NCI-H82 (cell line): ENCODE measurements around the gene UBE2U.
A peak's percentile ranks its signal among the peaks of the same experiment; 100 is the strongest.
"Not testable (repeated sequence)": the region's sequence is repeated elsewhere in the genome, so short reads cannot be mapped to it uniquely, and the experiment has no call there.

Experiments used
- DNase-seq: peaks from one replicate; lab custom pipeline; 2025; lab: John Stamatoyannopoulos, UW

UBE2U gene

DNA sequence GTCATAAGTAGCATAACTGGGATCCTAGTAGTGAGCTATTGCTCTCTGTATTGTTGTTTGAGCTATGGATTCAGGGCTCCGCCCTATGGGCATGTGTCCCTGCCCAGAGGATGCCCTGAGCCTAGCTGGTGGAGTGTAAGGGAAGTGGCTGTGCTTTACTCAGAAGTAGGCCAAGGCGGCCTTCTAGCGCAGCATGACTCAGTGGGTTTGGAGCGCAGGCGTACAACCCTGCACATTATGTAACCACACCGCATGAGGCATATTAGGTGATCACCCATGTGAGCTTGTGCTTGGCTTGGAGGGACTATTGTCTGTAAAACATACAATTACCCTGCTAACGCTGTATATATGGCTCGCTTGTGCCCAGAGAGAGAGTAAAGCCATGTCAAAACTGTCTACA lies 11.1 kb upstream of the UBE2U start:
- no peak for DNase-seq

DNA sequence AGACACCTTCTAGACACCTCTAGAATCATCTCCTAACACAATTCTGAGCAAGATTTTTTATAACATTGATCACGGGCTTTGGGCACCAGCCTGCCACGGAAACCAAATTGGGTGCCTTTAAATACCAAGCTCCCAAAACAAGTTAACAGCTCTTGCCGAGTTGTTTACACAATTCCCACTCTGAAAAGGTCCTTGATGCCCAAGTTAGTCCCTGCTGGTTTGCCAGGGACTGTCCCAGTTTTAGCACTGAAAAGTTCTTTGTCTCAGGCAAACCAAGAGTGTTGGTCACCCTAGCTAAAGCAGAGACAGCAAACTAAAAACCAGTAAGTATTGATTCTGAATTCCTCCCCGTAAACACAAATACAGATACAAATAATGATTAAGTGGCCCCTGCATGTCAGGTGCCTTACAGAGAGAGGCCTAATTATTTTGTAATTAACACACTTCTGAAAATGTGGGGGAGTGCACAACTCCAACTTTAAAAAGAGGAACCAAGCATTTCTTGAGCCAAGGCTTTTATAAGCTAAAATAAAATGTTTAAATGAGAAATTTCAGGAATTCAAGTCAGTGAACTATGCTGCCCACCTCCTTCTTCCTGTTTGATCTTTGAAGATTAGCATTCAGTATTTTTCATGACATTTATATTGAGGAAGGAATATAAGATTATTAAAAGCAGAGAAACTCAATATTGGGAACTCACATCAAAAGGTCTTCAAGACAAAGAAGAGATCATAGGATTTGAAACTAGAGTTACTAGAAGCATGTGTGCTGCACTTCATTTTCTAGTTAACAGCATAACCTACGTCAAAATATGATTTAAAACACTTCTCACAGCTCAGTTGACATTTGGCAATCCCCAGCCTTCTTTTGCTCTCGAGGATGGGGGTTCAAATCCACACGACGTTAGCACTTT lies 9.0 kb upstream of the UBE2U start:
- no peak for DNase-seq

DNA sequence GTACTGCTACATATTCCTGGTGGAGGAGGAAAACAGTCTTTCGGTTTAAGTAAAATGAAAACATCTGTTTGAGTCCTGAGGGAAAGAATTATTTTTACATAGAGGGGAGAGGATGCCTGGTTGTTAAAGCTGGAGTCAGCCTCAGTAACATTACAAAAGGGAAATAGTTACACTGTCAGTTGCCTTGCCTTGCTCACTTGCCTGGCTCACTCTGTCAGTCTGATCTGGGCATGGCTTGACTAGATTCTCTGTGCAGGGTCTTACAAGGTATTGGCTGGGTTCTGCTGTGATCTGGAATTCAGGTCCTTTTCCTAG lies 8.4 kb upstream of the UBE2U start:
- no peak for DNase-seq

DNA sequence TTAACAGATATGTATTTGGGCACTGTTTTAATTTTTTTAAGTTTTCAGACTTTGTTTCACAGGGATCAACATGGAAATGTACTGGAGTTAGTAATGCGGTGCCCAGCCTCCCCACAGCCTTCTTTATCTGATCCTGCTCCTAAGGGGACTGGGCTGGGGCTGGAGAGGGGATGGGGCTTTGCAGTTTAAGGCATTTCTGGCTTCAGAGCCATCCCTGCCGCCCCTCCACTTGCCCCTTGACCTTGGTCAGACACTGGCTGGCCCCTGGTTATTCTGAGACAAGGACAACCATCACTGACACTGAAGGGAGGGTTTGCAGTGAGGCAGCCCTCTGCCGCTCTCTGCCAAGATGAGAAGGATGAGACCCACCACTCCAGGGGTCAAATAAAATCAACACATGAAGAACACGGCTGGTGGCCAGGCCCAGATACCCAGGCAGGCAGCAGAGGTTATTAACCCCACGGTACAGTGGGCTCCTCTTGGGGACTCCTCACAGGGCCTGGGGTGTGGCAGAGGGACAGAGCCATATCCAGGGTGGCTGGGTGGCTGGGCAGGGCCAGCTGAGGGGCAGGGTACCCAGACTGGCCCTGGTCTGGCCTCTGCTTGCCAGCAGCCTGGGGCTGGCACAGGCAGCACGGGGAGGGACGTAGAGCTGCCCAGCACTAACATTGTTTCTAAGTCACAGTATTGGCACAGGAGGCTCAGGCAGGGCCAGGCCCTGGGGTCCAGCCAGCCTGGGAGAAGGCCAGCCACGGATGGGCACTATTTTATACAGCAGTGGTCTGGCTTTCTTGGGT lies 7.2 kb upstream of the UBE2U start:
- DNase-seq = no peak

GRCh38 chr1:64197076-64197475 lies 6.3 kb upstream of the UBE2U start:
- peak; percentile 21 for DNase-seq

GRCh38 chr1:64199154-64199553 lies 4.3 kb upstream of the UBE2U start:
- DNase-seq = no peak

DNA sequence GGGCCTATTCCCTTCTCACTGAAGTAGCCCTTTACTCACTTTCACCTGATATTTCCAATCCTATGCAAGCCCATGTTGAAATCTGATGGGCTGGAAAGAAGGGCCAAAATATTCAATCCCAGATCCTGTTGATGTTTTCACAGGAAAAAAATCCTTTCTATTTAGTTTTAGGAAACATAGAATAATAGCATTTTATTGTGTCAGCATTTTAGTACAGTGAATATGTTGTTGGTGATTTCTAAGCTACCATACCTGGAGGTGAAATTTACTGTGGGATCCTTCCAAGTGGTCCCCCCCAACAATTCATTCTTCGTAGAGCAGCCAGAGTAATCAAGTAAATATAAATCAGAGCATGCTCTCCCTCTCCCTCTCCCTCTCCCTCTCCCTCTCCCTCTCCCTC lies 3.4 kb upstream of the UBE2U start:
- DNase-seq = no peak

DNA sequence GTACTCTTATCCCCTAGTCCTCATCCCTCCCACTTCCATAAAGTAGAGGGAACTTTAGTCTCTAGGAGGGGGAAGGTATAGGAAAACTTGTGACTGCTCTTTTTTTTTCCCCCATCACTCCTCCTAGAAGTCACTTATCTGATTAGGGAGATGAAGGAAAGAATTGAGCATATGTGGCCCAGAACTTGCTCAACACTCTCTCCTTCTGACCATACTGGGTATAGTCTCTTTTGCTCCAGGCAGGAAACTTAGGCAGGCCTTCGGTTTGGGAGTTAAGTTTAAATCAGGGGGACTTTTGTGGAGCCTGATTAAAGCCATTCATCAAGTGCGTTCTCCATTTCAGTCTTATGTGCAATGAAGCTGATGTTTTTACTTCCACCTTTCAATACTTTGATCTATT lies 5.8 kb downstream of the UBE2U start:
- peak; percentile 72 for DNase-seq

- no peak for DNase-seq
These were observed 8.6 kb downstream of the UBE2U start for GRCh38 chr1:64212031-64212430.

- no peak for DNase-seq
These were observed 12.2 kb downstream of the UBE2U start for GRCh38 chr1:64215576-64215975.

DNA sequence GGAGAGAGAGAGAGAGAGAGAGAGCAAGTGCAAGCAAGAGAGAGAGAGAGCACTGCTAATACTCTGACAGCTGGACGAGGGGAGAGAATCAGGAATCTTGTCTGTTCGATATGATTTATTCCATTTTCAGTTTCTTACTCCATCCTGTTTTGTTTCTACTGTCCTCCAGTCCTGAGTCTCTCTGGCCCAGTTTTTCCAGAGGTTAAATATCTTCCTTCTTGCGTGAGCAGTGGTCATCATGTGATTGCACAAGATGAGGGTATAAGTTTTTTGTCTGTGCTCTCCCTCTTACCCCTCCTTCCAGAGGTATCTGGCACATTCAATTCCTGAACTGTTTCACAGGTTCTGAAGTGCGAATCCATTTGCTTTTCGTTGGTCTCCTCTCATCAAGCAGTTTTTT lies 16.8 kb downstream of the UBE2U start:
- no peak for DNase-seq

GRCh38 chr1:64223329-64224151 lies 20.1 kb downstream of the UBE2U start:
- no peak for DNase-seq

GRCh38 chr1:64224236-64224635 lies 20.8 kb downstream of the UBE2U start:
- not testable (repeated sequence) for DNase-seq

- DNase-seq = no peak
These were observed 24.9 kb downstream of the UBE2U start for GRCh38 chr1:64228167-64228957.

GRCh38 chr1:64229307-64229706 lies 25.9 kb downstream of the UBE2U start:
- DNase-seq = no peak

GRCh38 chr1:64231153-64231552 lies 27.7 kb downstream of the UBE2U start:
- no peak for DNase-seq

DNA sequence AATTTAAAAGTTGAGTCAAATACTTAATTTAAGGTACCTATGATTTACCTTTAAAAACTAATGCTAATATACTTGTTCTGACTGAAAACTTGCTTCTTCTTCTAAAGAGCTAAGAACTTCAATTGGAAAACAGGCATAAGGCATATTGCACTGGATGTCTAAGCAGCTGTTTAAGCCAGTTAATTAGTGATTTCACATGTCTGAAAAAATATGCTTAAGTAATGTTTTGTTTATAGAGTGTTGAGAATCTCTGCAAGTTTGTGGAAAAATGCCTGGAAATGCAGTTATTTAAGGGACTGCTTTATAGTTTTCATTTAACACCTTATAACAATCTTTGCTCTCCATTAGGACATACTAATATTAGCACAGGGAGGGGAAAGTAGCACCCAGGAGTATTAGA lies 28.2 kb downstream of the UBE2U start:
- no peak for DNase-seq

DNA sequence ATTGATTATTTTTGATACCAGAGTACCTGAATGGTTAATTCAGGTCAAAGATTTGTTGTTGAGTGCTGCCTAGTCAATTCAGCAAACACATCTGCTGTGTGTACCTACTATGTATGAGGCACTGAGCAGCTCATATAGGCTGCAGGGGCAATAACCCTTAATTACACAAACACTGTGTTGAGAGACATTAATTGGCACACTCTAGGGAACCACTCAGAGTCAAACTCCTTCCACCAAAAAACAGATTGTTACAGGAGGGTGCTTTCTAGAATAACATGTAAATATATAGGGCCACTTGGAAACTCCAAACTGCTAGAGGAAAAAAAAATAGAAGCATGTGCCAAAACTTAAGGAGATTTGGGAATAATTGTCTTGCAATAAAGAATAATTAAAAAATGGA lies 31.3 kb downstream of the UBE2U start:
- DNase-seq = no peak

DNA sequence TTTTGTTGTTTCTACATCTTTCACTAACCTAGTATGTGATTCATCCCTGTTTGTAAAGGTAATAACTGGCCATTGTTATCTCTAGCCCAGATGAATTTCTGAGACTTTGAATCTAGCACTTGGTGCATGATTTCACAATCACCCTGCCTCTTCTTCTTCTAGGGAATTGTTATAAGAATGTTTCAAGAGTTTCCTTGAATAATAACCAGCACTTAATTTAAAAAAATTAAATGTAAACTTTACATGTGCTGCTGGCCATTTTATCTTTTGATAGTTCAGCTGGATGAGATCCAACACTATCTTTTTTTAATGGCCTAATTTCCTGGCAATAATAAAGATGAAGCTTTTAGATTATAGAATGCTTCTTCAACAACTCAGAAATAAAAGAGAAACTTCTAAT lies 31.8 kb downstream of the UBE2U start:
- no peak for DNase-seq

DNA sequence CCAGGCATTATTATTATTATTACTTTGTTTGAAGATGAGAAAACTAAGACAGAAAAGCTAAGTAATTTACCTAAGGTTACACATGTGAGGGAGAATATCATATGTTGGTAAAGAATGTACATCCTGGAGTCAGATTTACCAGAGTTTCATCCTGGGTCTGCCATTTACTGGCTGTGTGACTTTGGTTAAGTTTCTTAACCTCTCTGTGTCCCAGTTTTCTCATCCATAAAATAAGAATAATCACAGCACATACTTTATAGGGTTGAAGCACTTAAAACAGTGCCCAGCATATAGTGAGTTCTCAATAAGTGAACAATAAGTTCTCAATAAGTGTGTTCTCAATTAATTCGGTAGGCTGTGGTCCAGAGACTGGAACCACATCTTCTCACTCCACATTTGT lies 32.5 kb downstream of the UBE2U start:
- no peak for DNase-seq

GRCh38 chr1:64236541-64236954 lies 33.1 kb downstream of the UBE2U start:
- no peak for DNase-seq

DNA sequence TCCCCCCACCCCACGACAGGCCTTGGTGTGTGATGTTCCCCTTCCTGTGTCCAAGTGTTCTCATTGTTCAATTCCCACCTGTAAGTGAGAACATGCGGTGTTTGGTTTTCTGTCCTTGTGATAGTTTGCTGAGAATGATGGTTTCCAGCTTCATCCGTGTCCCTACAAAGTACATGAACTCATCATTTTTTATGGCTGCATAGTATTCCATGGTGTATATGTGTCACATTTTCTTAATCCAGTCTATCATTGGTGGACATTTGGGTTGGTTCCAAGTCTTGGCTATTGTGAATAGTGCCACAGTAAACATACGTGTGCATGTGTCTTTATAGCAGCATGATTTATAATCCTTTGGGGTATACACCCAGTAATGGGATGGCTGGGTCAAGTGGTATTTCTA lies 36.1 kb downstream of the UBE2U start:
- DNase-seq = not testable (repeated sequence)
